ENCODE results near the gene RBPJL. TPM values are rescaled to one million over a fixed set of nuclear protein-coding genes. Genes with fewer than 3 reads are reported as not detected.

Gene RBPJL
- total and polyA plus RNA-seq, 7 donors = 0.04 to 0.22 (median 0.04) TPM; not detected in 4

DNA sequence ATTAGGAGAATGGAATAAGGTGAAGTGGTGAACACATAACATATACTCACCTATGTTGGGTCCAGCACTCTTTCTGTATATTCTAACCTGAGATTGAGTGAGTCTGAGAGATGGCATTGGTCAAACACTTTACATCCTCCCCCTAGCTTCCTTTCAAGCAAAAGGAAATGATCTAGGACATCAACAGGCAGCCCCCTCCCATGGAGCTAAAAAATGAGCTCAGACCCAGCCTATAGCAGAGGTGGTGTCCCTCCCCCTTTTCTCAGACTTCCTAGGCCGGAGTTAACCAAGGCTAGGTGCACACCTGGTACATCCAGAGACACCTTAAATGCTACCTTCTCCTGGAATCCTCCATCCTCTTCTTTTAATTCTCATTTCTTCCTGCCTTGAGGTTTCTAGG is 47.1 kb downstream of the RBPJL start:
- Histone ChIP-seq H3K4me3 (no peak overlapping the region), H3K36me3 (ENCODE audit: insufficient read depth in 1 of 2, low read depth in 1 of 2) (no peaks in the 10 kb centered on the region), H3K27me3 (ENCODE audit: insufficient read depth in 3 of 3, low read length in 2 of 3) (no peaks in the 10 kb centered on the region), H3K27ac (peak overlapping the region; percentile 90), H3K9me3 (no peaks in the 10 kb centered on the region), H3K4me1 (peaks cover 40% of the 10 kb centered on the region)
- TF ChIP-seq, protein P1, sequence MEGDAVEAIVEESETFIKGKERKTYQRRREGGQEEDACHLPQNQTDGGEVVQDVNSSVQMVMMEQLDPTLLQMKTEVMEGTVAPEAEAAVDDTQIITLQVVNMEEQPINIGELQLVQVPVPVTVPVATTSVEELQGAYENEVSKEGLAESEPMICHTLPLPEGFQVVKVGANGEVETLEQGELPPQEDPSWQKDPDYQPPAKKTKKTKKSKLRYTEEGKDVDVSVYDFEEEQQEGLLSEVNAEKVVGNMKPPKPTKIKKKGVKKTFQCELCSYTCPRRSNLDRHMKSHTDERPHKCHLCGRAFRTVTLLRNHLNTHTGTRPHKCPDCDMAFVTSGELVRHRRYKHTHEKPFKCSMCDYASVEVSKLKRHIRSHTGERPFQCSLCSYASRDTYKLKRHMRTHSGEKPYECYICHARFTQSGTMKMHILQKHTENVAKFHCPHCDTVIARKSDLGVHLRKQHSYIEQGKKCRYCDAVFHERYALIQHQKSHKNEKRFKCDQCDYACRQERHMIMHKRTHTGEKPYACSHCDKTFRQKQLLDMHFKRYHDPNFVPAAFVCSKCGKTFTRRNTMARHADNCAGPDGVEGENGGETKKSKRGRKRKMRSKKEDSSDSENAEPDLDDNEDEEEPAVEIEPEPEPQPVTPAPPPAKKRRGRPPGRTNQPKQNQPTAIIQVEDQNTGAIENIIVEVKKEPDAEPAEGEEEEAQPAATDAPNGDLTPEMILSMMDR (IDR thresholded peaks at IDR 0.05) = no peak
- intact Hi-C loops (cut with DNase I) = loop anchor here in 1 of 2 donors (10.0 kb wide), 1 partner anchor 441 kb away; the partner anchor contains the start of genes DNTTIP1 and WFDC3
- no peak for ATAC-seq
- no peak for DNase-seq
- 79 to 91% (median 85%) methylated on average over 1 of the region's 1 CpG for WGBS, 3 donors

GRCh38 chr20:45354423-45355208 is 48.0 kb downstream of the RBPJL start:
- DNase-seq (no peak), ATAC-seq (no peak)
- TF ChIP-seq, protein P1 (IDR thresholded peaks at IDR 0.05) = no peak
- Histone ChIP-seq H3K4me3 (no peak overlapping the region), H3K27me3 (ENCODE audit: insufficient read depth in 3 of 3, low read length in 2 of 3) (no peaks in the 10 kb centered on the region), H3K36me3 (ENCODE audit: insufficient read depth in 1 of 2, low read depth in 1 of 2) (no peaks in the 10 kb centered on the region), H3K27ac (peak overlapping the region; percentile 90), H3K9me3 (no peaks in the 10 kb centered on the region), H3K4me1 (peaks cover 49% of the 10 kb centered on the region)
- intact Hi-C loops (cut with DNase I) = loop anchor here in 1 of 2 donors (10.0 kb wide), 1 partner anchor 440 kb away; the partner anchor contains the start of genes DNTTIP1 and WFDC3
- 69 to 73% (median 72%) methylated on average over 9 of the region's 9 CpGs for WGBS, 3 donors

- no peak for DNase-seq
- Histone ChIP-seq H3K36me3 (ENCODE audit: insufficient read depth in 1 of 2, low read depth in 1 of 2) (no peaks in the 10 kb centered on the region), H3K27ac (peak overlapping the region; percentile 90), H3K27me3 (ENCODE audit: insufficient read depth in 3 of 3, low read length in 2 of 3) (no peaks in the 10 kb centered on the region), H3K9me3 (no peaks in the 10 kb centered on the region), H3K4me3 (no peak overlapping the region), H3K4me1 (peaks cover 56% of the 10 kb centered on the region)
- no peak for ATAC-seq
- TF ChIP-seq, protein P1 (IDR thresholded peaks at IDR 0.05) = no peak
- 53 to 85% (median 72%) methylated on average over 5 of the region's 5 CpGs for WGBS, 3 donors
- intact Hi-C loops (cut with DNase I) = loop anchor here in 1 of 2 donors (10.0 kb wide), 1 partner anchor 439 kb away; the partner anchor contains the start of genes DNTTIP1 and WFDC3
These were observed 48.8 kb downstream of the RBPJL start for GRCh38 chr20:45355209-45356084.

GRCh38 chr20:45358282-45359068 is 51.8 kb downstream of the RBPJL start:
- intact Hi-C loops (cut with DNase I) = loop anchor here in 1 of 2 donors (10.0 kb wide), 1 partner anchor 436 kb away; the partner anchor contains the start of genes DNTTIP1 and WFDC3
- H3K4me3 ChIP-seq = peak overlapping the region; percentile 5
- DNase-seq (peak; percentile 82 to 88), ATAC-seq (peak; percentile 72 to 76 (median 74))
- TF ChIP-seq, protein P1 (IDR thresholded peaks at IDR 0.05) = no peak
- H3K27ac ChIP-seq = peak overlapping the region; percentile 90
- 6 to 14% (median 7%) methylated on average over 10 of the region's 10 CpGs for WGBS, 3 donors
- H3K9me3 ChIP-seq = no peaks in the 10 kb centered on the region
- no peaks in the 10 kb centered on the region for H3K36me3 ChIP-seq (ENCODE audit: insufficient read depth in 1 of 2, low read depth in 1 of 2)
- H3K4me1 ChIP-seq = peaks cover 61% of the 10 kb centered on the region
- H3K27me3 ChIP-seq (ENCODE audit: insufficient read depth in 3 of 3, low read length in 2 of 3) = no peaks in the 10 kb centered on the region
